ENCODE data around the gene CD244.

CD244 gene

GRCh38 chr1:160846281-160846680 lies 16.4 kb downstream of the CD244 start:
- no peak for DNase-seq (ENCODE audit: low read depth)

- no peak for DNase-seq (ENCODE audit: low read depth)
These were observed 18.0 kb downstream of the CD244 start for GRCh38 chr1:160844447-160845232.

- no peak for DNase-seq (ENCODE audit: low read depth)
These were observed 21.6 kb downstream of the CD244 start for GRCh38 chr1:160841079-160841478.

GRCh38 chr1:160839746-160840145 lies 22.9 kb downstream of the CD244 start:
- no peak for DNase-seq (ENCODE audit: low read depth)

- no peak for DNase-seq (ENCODE audit: low read depth)
These were observed 23.8 kb downstream of the CD244 start for GRCh38 chr1:160838888-160839287.

GRCh38 chr1:160837558-160838205 lies 25.0 kb downstream of the CD244 start:
- peak; percentile 63 for DNase-seq (ENCODE audit: low read depth)

GRCh38 chr1:160836981-160837557 lies 25.6 kb downstream of the CD244 start:
- DNase-seq (ENCODE audit: low read depth): no peak

- no peak for DNase-seq (ENCODE audit: low read depth)
These were observed 26.1 kb downstream of the CD244 start for GRCh38 chr1:160836561-160836960.

GRCh38 chr1:160835751-160836150 lies 26.9 kb downstream of the CD244 start:
- DNase-seq (ENCODE audit: low read depth): no peak

GRCh38 chr1:160834945-160835565 lies 27.6 kb downstream of the CD244 start:
- DNase-seq (ENCODE audit: low read depth): no peak

- peak; percentile 60 for DNase-seq (ENCODE audit: low read depth)
These were observed 32.1 kb downstream of the CD244 start for GRCh38 chr1:160830321-160831153.

GRCh38 chr1:160829766-160830165 lies 32.9 kb downstream of the CD244 start:
- DNase-seq (ENCODE audit: low read depth): no peak

- DNase-seq (ENCODE audit: low read depth): no peak
These were observed 35.3 kb downstream of the CD244 start for GRCh38 chr1:160827418-160827817.

- DNase-seq (ENCODE audit: low read depth): no peak
These were observed 36.1 kb downstream of the CD244 start for GRCh38 chr1:160826546-160826945.

GRCh38 chr1:160823296-160823695 lies 39.4 kb downstream of the CD244 start:
- no peak for DNase-seq (ENCODE audit: low read depth)

- DNase-seq (ENCODE audit: low read depth): no peak
These were observed 41.1 kb downstream of the CD244 start for GRCh38 chr1:160821627-160822026.

GRCh38 chr1:160819186-160819585 lies 43.5 kb downstream of the CD244 start:
- no peak for DNase-seq (ENCODE audit: low read depth)

GRCh38 chr1:160818207-160818937 lies 44.3 kb downstream of the CD244 start:
- DNase-seq (ENCODE audit: low read depth): no peak

GRCh38 chr1:160814856-160815255 lies 47.8 kb downstream of the CD244 start:
- no peak for DNase-seq (ENCODE audit: low read depth)

- no peak for DNase-seq (ENCODE audit: low read depth)
These were observed 48.4 kb downstream of the CD244 start for GRCh38 chr1:160814316-160814715.

- DNase-seq (ENCODE audit: low read depth): no peak
These were observed 49.5 kb downstream of the CD244 start for GRCh38 chr1:160813215-160813614.

Measured in stimulated activated CD4-positive, alpha-beta T cell treated with anti-CD3 and anti-CD28 coated beads, Interleukin-2, amount 100 ng/mL, for 4 hours (primary cell).